Measurements from ENCODE around the gene DOHH.

The DOHH gene

DNA sequence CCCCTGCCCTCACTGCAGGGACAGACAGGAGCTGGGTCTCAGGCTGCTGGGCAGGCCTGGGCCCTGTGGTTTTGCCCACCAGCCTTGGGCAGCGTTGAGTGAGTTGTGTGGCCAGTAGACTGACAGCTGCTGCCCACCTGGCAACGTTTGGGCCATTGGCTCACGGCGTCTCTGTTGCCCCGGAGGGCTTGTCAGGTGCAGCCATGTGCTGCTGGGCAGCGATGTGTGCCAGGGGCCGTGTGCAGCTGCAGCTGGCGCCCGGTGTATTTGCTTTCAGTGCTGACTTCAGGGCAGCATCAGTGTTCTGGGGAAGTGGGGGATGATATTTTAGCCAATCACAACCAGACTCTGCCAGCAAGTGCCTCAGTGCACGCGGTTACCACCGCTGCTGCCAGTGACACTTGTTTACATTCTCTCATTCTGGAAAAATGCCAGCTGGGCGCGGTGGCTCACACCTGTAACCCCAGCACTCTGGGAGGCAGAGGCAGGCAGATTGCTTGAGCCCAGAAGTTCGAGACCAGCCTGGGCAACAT lies 16.3 kb upstream of the DOHH start:
- TF ChIP-seq, protein P1, sequence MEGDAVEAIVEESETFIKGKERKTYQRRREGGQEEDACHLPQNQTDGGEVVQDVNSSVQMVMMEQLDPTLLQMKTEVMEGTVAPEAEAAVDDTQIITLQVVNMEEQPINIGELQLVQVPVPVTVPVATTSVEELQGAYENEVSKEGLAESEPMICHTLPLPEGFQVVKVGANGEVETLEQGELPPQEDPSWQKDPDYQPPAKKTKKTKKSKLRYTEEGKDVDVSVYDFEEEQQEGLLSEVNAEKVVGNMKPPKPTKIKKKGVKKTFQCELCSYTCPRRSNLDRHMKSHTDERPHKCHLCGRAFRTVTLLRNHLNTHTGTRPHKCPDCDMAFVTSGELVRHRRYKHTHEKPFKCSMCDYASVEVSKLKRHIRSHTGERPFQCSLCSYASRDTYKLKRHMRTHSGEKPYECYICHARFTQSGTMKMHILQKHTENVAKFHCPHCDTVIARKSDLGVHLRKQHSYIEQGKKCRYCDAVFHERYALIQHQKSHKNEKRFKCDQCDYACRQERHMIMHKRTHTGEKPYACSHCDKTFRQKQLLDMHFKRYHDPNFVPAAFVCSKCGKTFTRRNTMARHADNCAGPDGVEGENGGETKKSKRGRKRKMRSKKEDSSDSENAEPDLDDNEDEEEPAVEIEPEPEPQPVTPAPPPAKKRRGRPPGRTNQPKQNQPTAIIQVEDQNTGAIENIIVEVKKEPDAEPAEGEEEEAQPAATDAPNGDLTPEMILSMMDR (conservative IDR thresholded peaks at IDR 0.05) = no peak
- H3K27ac ChIP-seq = no peak overlapping the region

DNA sequence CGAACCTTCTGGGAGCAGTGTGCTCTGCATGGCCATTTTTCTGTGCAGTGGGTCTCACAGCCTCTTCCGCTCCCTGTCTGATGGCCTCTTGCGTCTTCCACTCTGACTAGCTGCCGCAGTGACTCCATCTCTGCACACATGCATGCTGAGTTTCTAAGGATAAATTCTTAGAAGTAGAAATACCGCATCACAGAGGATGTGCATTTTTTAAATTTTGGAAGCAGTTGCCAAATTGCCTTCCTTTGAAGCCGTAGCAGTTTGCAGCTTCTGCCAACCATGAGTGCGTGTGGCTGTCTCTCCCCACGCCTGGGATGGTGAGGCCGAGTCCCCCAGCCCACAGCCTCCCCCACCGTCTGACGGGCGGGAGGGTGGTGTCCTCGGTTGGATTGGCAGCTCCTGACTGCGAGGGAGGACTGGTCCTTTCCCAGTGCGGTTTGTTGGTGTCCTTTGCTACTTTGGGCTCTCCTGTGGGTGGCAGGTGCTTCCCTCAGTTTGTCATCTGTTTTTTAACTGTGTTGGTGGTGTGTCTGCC lies 15.5 kb upstream of the DOHH start:
- TF ChIP-seq, protein P1 (conservative IDR thresholded peaks at IDR 0.05) = no peak
- H3K27ac ChIP-seq = no peak overlapping the region

DNA sequence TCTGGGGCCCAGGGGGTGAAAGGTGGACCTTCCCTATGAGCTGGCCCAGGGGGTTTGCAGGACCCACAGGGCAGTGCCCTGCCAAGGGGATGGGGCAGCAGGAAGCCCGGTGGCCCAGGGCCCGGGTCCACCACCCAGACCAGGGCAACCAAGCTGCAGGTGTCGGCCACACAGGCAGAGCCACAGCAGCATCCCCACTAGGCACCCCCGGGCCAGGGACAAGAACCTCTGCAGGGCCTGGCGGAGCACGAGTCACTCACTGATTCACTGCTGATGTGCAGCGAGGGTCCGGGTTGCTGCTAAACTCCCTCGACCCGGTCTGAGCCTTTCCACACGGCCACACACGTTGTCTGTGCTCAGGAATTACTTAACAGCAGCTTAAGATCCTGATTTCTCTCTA lies 14.5 kb upstream of the DOHH start:
- TF ChIP-seq, protein P1 (conservative IDR thresholded peaks at IDR 0.05) = no peak
- H3K27ac ChIP-seq = no peak overlapping the region

DNA sequence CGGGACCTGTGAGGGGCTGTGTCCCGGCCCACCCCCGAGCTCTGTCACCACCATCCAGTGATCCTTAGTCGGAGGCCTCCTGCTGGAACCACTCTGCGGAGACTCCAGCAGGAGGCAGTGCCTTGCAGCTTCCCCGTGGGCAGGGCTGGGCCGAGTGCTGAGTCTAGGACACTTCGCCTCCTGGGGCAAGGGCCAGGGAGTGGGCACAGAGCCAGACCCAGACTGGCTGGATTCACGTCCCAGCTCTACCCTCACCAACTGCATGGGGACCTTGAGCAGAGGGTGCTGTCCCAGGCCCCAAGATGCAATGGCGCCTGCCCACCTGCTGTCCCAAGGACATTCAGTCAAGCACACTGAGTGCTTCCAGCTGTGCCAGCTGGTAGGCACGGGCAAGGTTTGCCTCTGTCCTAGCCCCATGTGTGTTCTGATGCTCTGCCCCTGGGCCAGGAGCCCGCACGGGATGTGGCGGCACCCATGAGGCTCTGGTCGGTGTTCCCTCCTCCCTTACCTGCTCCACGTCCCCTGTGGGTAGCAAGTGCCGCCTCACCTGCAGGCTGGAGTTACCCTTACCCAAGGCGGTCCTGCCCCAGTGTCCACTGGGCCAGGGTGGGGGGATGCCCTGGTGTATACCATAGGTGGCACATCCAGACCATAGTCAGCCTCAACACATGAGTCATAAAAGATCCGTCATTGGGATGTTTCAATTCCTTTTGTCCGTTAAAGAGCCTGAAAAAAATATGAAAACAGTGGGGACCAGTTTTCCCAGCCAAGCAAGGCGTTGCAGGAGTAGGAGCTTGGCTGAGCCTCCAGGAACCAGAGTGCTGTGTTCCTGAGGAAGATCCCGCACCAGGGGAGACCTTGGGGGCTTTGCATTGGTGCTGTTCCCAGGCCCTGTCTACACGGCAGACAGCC lies 13.0 kb upstream of the DOHH start:
- TF ChIP-seq, protein P1 (conservative IDR thresholded peaks at IDR 0.05) = no peak
- no peak overlapping the region for H3K27ac ChIP-seq

DNA sequence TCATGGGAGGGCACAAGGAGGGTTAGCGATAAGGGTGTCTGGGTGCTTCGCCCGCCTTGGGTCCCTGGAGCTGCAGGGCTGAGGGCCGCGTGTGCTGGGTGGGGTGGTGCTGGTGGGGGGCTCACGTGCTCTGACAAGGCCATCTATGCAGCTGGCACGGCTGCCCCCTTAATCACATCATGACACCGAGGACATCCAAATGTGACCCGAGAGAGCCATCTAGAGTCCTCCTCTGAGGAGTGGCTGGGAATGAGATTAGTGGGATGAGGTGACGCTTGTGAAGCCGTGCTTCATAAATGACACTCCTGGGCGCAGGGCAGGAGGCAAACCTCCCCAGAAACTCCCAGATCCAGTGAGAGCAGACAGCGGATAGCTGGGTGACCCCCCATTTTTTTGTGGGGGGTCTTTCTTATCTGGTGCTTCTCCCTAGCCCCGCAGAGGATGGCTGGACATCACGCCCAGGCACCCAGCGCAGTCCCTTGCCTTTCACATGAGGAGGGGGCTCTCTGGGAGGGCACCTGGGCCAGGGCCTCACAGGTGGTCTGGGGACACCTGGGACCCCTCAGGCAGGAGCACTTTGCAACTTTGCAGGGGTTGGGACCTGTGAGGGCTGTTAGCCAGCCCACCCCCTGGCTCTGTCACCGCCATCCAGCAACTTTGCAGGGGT lies 12.2 kb upstream of the DOHH start:
- no peak overlapping the region for H3K27ac ChIP-seq
- TF ChIP-seq, protein P1 (conservative IDR thresholded peaks at IDR 0.05) = no peak

DNA sequence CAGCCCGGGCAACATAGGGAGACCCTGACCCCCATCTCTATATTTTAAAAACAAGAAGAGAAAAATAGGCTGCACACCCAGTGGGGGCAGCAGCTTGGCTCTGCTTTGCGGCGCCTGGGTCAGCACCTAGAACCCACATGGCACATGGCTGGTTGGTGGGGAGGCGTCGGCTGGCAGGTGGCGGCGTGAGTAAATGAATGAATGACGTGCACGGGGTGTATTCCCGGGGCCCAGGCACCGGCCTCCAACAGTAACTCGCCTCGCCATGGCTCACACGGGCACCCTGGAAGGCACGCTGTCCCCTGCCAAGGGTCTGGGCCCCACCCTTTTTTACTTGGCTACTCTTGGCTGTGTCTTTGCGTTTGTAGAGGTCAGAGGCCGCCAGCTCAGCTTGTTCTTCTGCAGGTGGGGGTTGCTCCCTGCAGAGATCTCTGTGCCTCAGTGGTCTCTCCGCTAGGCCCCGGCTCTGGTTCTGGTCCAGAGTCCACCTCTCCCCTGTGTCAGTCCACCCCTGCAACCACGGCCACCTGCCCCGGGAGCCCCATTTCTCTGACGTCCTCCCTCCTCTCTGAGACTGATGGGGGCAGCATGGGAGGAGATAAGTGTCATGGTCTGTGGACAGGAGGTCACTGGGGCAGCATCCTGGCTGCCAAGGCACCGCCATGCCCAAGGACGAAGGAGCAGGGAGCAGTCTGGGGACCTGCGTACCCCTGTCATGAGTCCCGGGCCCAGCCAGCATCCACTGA lies 11.2 kb upstream of the DOHH start:
- H3K27ac ChIP-seq = no peak overlapping the region
- TF ChIP-seq, protein P1 (conservative IDR thresholded peaks at IDR 0.05) = no peak
